Activated CD8-positive, alpha-beta T cell treated with anti-CD3 and anti-CD28 coated beads for 36 hours (primary cell): ENCODE measurements around the gene SETD3. TPM values are rescaled to one million over a fixed set of nuclear protein-coding genes. Genes with fewer than 3 reads are reported as not detected.

Source experiments
- ATAC-seq: fragments of 200-7000 bp; cut with Tn5 transposase; one replicate; pipeline ENCODE4 v1.10.0; 2021; ENCODE audit warnings: mild to moderate bottlenecking, moderate library complexity
- CTCF ChIA-PET: fragments of 350-600 bp; sonication (Branson Sonifier 250); formaldehyde crosslinking; loops from one replicate; lab custom pipeline; 2021; ENCODE audit warnings: antibody characterized with exemption; lab: Charles Lee
- POLR2A ChIA-PET: fragments of 350-600 bp; sonication (Branson Sonifier 250); formaldehyde crosslinking; loops from one replicate; lab custom pipeline; 2021; ENCODE audit warnings: antibody characterized with exemption; lab: Charles Lee
- DNase-seq: peaks from one replicate; pipeline ENCODE4 v3.0.0-alpha.2; 2020
- H3K27ac Mint-ChIP-seq: one replicate; pipeline ENCODE4 v1.8.0; 2021; ENCODE audit warnings: mild to moderate bottlenecking, mixed read lengths
- H3K27me3 Mint-ChIP-seq: one replicate; pipeline ENCODE4 v1.8.0; 2021; ENCODE audit warnings: mixed read lengths
- H3K36me3 Mint-ChIP-seq: one replicate; pipeline ENCODE4 v1.8.0; 2021; ENCODE audit warnings: low read depth, mixed read lengths
- H3K4me1 Mint-ChIP-seq: one replicate; pipeline ENCODE4 v1.8.0; 2021; ENCODE audit warnings: low read depth, mixed read lengths
- H3K4me3 Mint-ChIP-seq: one replicate; pipeline ENCODE4 v1.8.0; 2021; ENCODE audit warnings: mild to moderate bottlenecking, moderate library complexity, mixed read lengths
- H3K9me3 Mint-ChIP-seq: one replicate; pipeline ENCODE4 v1.8.0; 2021; ENCODE audit warnings: mixed read lengths
- intact Hi-C: fragments of 100-400 bp; cut with micrococcal nuclease; formaldehyde crosslinking; loops from one replicate; pipeline ENCODE4 v1.10.0; 2022
- total RNA-seq, 2 experiments: library from RNA; stranded (reverse); gene quantifications; one replicate each; pipeline ENCODE4 v1.2.3, GENCODE V29; 2021
- TF ChIP-seq, protein P1 (sequence below): fragments of 200-600 bp; IDR thresholded peaks from one replicate; pipeline ENCODE4 v1.8.0; 2022; ENCODE audit warnings: antibody characterized with exemption, mild to moderate bottlenecking

The SETD3 gene
- total RNA-seq, 2 experiments from 2014 or later = 49.9 to 50.7 TPM

DNA sequence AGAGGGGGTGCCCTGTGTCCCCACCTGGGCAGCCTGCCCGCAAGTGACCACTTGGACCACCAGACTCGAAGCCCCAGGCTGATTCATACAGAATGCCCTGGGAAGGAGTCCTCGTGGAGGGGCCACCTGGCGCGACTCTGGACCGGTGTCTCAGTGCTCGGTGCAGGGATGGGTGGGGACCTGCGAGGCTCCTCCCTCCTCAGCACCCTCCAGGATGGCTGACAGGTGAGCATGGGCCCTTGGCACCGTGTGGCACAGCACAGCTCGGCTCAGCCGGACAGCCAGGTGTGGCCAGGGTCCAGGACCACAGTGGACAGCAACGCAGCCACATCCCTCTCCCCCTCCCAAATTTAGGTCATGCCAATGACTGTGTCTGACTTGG, 45.0 kb upstream of the SETD3 start:
- peaks cover 9% of the 10 kb centered on the region for H3K4me1 Mint-ChIP-seq
- H3K36me3 Mint-ChIP-seq = no peaks in the 10 kb centered on the region
- ChIA-PET CTCF (no interaction called here), POLR2A (no interaction called here)
- intact Hi-C loops = loop anchor here (10.0 kb wide), 1 partner anchor 359 kb away; no protein-coding TSS in a partner anchor
- ATAC-seq (peak; percentile 28), DNase-seq (no peak)
- TF ChIP-seq, protein P1, sequence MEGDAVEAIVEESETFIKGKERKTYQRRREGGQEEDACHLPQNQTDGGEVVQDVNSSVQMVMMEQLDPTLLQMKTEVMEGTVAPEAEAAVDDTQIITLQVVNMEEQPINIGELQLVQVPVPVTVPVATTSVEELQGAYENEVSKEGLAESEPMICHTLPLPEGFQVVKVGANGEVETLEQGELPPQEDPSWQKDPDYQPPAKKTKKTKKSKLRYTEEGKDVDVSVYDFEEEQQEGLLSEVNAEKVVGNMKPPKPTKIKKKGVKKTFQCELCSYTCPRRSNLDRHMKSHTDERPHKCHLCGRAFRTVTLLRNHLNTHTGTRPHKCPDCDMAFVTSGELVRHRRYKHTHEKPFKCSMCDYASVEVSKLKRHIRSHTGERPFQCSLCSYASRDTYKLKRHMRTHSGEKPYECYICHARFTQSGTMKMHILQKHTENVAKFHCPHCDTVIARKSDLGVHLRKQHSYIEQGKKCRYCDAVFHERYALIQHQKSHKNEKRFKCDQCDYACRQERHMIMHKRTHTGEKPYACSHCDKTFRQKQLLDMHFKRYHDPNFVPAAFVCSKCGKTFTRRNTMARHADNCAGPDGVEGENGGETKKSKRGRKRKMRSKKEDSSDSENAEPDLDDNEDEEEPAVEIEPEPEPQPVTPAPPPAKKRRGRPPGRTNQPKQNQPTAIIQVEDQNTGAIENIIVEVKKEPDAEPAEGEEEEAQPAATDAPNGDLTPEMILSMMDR = no peak
- no peak overlapping the region for H3K4me3 Mint-ChIP-seq
- H3K27ac Mint-ChIP-seq = no peak overlapping the region
- no peaks in the 10 kb centered on the region for H3K27me3 Mint-ChIP-seq
- H3K9me3 Mint-ChIP-seq = no peaks in the 10 kb centered on the region

DNA sequence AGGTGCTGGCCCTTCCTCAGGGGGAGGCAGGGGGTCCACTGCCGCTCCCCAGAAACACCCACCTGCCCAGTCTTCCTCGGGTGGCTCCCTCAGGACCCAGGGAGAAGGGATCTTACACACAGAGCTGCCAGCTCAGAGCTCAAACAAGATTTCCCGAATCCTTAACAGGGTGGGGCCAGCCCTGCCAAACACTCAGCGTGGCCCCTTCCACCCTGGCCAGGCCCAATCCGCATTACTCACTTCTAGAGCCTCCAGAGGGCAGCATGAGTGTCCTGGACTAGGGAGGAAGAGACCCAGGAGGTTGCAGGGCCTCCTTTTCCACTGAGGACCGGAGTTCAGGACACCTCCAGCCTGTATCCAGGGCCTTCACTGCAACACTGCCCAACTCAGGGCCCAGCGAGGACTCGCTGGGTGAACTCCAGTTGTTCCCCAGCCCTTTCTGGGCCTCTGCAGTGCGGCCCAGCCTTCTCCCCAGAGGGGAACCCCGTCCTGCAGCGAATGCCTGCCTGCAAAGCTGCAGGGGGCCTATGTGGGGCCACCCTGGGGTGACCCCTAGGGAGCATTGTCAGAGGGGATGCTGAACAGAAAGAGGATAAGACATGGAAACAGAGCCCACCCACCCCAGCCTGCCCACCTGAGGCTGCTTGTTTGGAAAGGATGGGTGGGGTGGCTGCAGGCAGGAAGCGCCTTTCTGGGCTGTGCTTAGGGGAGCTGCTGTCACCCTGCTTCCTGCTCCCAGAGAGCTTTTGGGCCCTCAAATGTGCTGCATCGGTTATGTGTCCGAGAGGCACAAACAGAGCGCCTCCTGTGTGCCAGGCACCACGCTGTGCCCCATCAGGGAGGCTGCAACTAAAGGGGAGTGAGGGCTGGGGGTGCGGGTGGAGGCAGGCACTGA, 44.4 kb upstream of the SETD3 start:
- TF ChIP-seq, protein P1 = no peak
- H3K9me3 Mint-ChIP-seq = no peaks in the 10 kb centered on the region
- peak; percentile 17 for DNase-seq
- peaks cover 9% of the 10 kb centered on the region for H3K4me1 Mint-ChIP-seq
- H3K27ac Mint-ChIP-seq = peak overlapping the region; percentile 52
- peak; percentile 67 for ATAC-seq
- CTCF ChIA-PET = no interaction called here
- POLR2A ChIA-PET = no interaction called here
- intact Hi-C loops = loop anchor here (10.0 kb wide), 1 partner anchor 360 kb away; no protein-coding TSS in a partner anchor
- no peaks in the 10 kb centered on the region for H3K27me3 Mint-ChIP-seq
- no peak overlapping the region for H3K4me3 Mint-ChIP-seq
- no peaks in the 10 kb centered on the region for H3K36me3 Mint-ChIP-seq

DNA sequence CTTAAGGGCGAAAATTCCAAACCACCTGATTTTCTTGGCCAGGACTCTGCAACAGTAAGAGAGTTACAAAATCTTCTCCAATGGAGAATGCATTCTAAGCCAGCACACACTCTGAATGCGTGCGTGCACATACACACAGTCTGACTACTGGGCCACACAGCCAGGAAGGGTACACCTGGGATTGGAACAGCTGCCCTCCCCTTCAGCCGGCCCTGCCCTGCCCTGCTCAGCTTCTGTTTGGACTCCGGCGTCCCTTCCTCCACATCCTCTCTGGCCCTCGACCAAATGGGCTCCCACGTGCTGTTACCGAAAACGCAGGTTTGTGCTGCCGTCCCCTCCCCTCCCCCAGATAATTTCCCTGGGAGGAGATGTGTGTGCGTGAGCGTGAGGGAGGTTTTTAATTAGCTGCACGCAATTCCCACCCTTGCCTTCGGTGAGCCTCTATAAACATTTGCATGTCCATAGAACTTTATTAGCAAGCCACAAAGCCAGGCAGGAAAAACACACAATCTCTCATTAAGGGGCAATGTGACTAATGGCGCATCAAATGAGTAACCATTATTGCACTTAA, 43.5 kb upstream of the SETD3 start:
- ATAC-seq (no peak), DNase-seq (no peak)
- H3K4me1 Mint-ChIP-seq = peaks cover 9% of the 10 kb centered on the region
- POLR2A ChIA-PET = interaction anchor here (0.6 to 1.2 kb wide), 2 partner anchors 22 to 29 kb away, joined by 3 read pairs; no protein-coding TSS in a partner anchor
- no peak overlapping the region for H3K4me3 Mint-ChIP-seq
- no peak overlapping the region for H3K27ac Mint-ChIP-seq
- no peaks in the 10 kb centered on the region for H3K36me3 Mint-ChIP-seq
- TF ChIP-seq, protein P1 = no peak
- no peaks in the 10 kb centered on the region for H3K9me3 Mint-ChIP-seq
- CTCF ChIA-PET = no interaction called here
- intact Hi-C loops = loop anchor here (10.0 kb wide), 1 partner anchor 361 kb away; no protein-coding TSS in a partner anchor
- H3K27me3 Mint-ChIP-seq = no peaks in the 10 kb centered on the region

DNA sequence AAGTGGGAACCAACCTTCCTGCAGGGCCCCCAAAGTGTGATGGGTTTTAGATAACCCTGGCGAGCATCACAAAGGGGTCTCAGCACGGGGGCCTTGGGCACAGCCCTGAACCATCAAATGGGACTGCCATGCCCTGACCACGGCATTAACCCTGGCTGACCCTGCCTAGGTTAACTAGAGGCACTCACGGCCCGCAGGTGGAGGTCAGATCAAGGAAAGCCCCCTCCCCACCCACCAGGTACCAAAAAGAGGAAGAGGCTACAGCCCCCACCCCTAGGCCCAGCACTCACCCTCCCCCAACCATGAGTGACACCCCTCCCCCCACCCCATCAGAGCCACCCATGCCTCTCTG, 43.0 kb upstream of the SETD3 start:
- TF ChIP-seq, protein P1 = no peak
- no peaks in the 10 kb centered on the region for H3K27me3 Mint-ChIP-seq
- no peak for ATAC-seq
- H3K27ac Mint-ChIP-seq = no peak overlapping the region
- H3K36me3 Mint-ChIP-seq = no peaks in the 10 kb centered on the region
- ChIA-PET CTCF (interaction anchor here (1.1 kb wide), 1 partner anchor 105 kb away, joined by 3 read pairs; no protein-coding TSS in a partner anchor), POLR2A (interaction anchor here (0.6 to 1.2 kb wide), 2 partner anchors 23 to 28 kb away, joined by 3 read pairs; no protein-coding TSS in a partner anchor)
- no peaks in the 10 kb centered on the region for H3K9me3 Mint-ChIP-seq
- DNase-seq = no peak
- H3K4me1 Mint-ChIP-seq = peaks cover 9% of the 10 kb centered on the region
- intact Hi-C loops = loop anchor here (10.0 kb wide), 1 partner anchor 361 kb away; no protein-coding TSS in a partner anchor
- H3K4me3 Mint-ChIP-seq = no peak overlapping the region
